OCI-LY3 (cell line): ENCODE measurements around the gene UFC1.
A peak's percentile ranks its signal among the peaks of the same experiment; 100 is the strongest.
"Not testable (repeated sequence)": the region's sequence is repeated elsewhere in the genome, so short reads cannot be mapped to it uniquely, and the experiment has no call there.

ENCODE experiments used
- H2AFZ ChIP-seq: fragments of 200-600, 300-600 bp; shearing (Covaris generic); 2 replicates; pipeline ENCODE4 v1.6.0; 2014; ENCODE audit warnings: antibody characterized with exemption, low read depth, low read length
- H3K27ac ChIP-seq: fragments of 200-600, 300-600 bp; sonication (generic); 2 replicates; pipeline ENCODE4 v1.5.1; 2014; ENCODE audit warnings: mild to moderate bottlenecking, low read length, moderate library complexity, mixed read lengths
- H3K27me3 ChIP-seq: fragments of 200-600, 300-600 bp; sonication (generic); 2 replicates; pipeline ENCODE4 v1.6.1; 2014; ENCODE audit warnings: low read depth, low read length, mixed read lengths
- H3K36me3 ChIP-seq: fragments of 200-600, 300-600 bp; sonication (generic); replicated peaks from 2 replicates; pipeline ENCODE3; 2014; ENCODE audit warnings: low read depth, low read length, mixed read lengths
- H3K4me1 ChIP-seq: fragments of 300-600, 200-600 bp; sonication (generic); 2 replicates; pipeline ENCODE4 v1.6.1; 2014; ENCODE audit warnings: low read length, mixed read lengths
- H3K4me2 ChIP-seq: fragments of 200-600, 300-600 bp; sonication (generic); 2 replicates; pipeline ENCODE4 v1.6.1; 2014; ENCODE audit warnings: low read length, mixed read lengths
- H3K4me3 ChIP-seq: fragments of 300-600, 200-600 bp; sonication (generic); 2 replicates; pipeline ENCODE4 v1.5.1; 2014; ENCODE audit warnings: antibody characterized with exemption, mild to moderate bottlenecking, low read length, moderate library complexity
- H3K79me2 ChIP-seq: fragments of 300-600, 200-600 bp; shearing (Covaris generic); 2 replicates; pipeline ENCODE4 v1.6.1; 2014; ENCODE audit warnings: mild to moderate bottlenecking, low read length, mixed read lengths
- H3K9ac ChIP-seq: fragments of 300-600, 200-600 bp; shearing (Covaris generic); 2 replicates; pipeline ENCODE4 v1.6.0; 2014; ENCODE audit warnings: mild to moderate bottlenecking, low read length, moderate library complexity
- H3K9me3 ChIP-seq: fragments of 200-600, 300-600 bp; shearing (Covaris generic); 2 replicates; pipeline ENCODE4 v1.6.1; 2014; ENCODE audit warnings: low read length, mixed read lengths; ENCODE audit not compliant: insufficient read depth
- H4K20me1 ChIP-seq: fragments of 200-600, 300-600 bp; sonication (generic); 2 replicates; pipeline ENCODE4 v1.6.1; 2016; ENCODE audit warnings: low read length, mixed read lengths; ENCODE audit not compliant: insufficient read depth
- EZH2phosphoT487 ChIP-seq: fragments of 200-600 bp; shearing (Covaris generic); IDR thresholded peaks from 2 replicates; pipeline ENCODE4 v1.6.1; 2018; ENCODE audit warnings: antibody characterized with exemption, mixed run types, low read depth
- TF ChIP-seq, protein P1 (sequence below): fragments of 200-600, 300-600 bp; sonication (generic); IDR thresholded peaks from 2 replicates; pipeline ENCODE4 v1.5.1; 2014; ENCODE audit warnings: antibody characterized with exemption, low read length, low read depth

UFC1 gene

DNA sequence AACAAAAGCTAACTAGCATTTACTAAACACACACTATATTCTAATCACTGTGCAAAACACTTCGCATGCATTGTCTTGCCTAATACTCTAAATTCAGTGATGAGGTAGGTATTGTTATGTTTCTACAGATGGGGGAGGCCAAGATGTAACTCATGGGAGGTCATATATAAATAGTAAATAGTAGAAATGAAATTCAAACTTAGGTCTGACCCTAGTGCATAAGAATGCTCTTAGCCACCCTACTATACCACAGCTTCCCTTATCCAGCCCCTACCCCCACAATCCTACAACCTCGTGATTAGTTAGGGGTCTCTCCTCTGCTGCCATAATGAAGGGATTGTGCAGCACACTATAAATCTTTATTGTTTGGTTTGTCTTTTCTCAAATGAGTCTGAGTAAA is 39.2 kb upstream of the UFC1 start:
- H3K36me3 ChIP-seq = peaks cover 13% of the 10 kb centered on the region
- H3K4me3 ChIP-seq = no peak overlapping the region
- H3K9ac ChIP-seq = no peak overlapping the region
- no peaks in the 10 kb centered on the region for H3K27me3 ChIP-seq
- no peak overlapping the region for H3K27ac ChIP-seq
- peaks cover 42% of the 10 kb centered on the region for H4K20me1 ChIP-seq
- H3K9me3 ChIP-seq = no peaks in the 10 kb centered on the region
- H3K4me2 ChIP-seq = no peak overlapping the region
- peaks cover 31% of the 10 kb centered on the region for H3K4me1 ChIP-seq
- TF ChIP-seq EZH2phosphoT487 = no peak
- TF ChIP-seq, protein P1, sequence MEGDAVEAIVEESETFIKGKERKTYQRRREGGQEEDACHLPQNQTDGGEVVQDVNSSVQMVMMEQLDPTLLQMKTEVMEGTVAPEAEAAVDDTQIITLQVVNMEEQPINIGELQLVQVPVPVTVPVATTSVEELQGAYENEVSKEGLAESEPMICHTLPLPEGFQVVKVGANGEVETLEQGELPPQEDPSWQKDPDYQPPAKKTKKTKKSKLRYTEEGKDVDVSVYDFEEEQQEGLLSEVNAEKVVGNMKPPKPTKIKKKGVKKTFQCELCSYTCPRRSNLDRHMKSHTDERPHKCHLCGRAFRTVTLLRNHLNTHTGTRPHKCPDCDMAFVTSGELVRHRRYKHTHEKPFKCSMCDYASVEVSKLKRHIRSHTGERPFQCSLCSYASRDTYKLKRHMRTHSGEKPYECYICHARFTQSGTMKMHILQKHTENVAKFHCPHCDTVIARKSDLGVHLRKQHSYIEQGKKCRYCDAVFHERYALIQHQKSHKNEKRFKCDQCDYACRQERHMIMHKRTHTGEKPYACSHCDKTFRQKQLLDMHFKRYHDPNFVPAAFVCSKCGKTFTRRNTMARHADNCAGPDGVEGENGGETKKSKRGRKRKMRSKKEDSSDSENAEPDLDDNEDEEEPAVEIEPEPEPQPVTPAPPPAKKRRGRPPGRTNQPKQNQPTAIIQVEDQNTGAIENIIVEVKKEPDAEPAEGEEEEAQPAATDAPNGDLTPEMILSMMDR = no peak
- H3K79me2 ChIP-seq = peaks cover 98% of the 10 kb centered on the region
- H2AFZ ChIP-seq = no peak overlapping the region

DNA sequence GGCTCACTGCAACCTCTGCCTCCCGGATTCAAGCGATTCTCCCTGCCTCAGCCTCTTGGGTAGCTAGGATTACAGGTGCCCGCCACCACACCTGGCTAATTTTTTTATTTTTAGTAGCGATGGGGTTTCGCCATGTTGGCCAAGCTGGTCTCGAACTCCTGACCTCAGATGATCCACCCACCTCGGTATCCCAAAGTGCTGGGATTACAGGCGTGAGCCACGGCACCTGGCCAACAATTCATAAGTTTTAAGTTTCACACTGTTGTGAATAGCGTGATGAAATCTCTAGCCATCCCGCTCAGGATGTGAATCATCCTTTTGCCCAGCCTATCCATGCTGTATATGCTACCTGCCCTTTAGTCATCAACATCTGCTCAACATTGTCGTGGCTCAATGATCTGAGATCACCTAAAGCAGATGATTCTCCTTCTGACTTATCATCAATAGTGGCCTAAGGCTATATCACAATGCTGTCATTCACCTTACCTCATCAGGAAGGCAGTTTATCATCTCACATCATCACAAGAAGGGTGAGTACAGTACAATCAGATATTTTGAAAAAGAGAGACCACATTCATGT is 38.6 kb upstream of the UFC1 start:
- Histone ChIP-seq H4K20me1 (peaks cover 42% of the 10 kb centered on the region), H2AFZ (no peak overlapping the region), H3K27me3 (no peaks in the 10 kb centered on the region), H3K36me3 (peaks cover 17% of the 10 kb centered on the region), H3K27ac (no peak overlapping the region), H3K9ac (no peak overlapping the region), H3K4me1 (peaks cover 36% of the 10 kb centered on the region), H3K4me3 (no peak overlapping the region), H3K9me3 (no peaks in the 10 kb centered on the region), H3K79me2 (peaks cover 92% of the 10 kb centered on the region), H3K4me2 (no peak overlapping the region)
- no peak for TF ChIP-seq EZH2phosphoT487
- TF ChIP-seq, protein P1 = no peak

DNA sequence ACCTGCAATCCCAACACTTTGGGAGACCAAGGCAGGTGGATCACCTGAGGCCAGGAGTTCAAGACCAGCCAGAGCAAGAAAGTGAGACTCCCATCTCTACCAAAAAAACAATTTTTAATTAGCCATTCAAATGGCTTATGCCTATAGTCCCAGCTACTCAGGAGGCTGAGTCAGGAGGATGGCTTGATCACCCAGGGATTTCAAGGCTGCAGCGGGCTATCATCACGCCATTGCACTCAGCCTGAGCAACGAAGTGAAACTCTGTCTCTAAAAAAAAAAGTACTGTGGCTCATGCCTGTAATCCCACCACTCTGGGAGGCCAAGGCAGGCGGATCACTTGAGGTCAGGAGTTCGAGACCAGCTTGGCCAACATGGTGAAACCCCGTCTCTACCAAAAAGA is 37.8 kb upstream of the UFC1 start:
- H3K9ac ChIP-seq, H3K4me2 ChIP-seq, H3K27ac ChIP-seq, H3K27me3 ChIP-seq, H3K4me3 ChIP-seq, H2AFZ ChIP-seq, H3K9me3 ChIP-seq: not testable (repeated sequence)
- Histone ChIP-seq H3K36me3 (peaks cover 24% of the 10 kb centered on the region), H3K79me2 (peaks cover 85% of the 10 kb centered on the region), H4K20me1 (peaks cover 42% of the 10 kb centered on the region), H3K4me1 (peaks cover 36% of the 10 kb centered on the region)

DNA sequence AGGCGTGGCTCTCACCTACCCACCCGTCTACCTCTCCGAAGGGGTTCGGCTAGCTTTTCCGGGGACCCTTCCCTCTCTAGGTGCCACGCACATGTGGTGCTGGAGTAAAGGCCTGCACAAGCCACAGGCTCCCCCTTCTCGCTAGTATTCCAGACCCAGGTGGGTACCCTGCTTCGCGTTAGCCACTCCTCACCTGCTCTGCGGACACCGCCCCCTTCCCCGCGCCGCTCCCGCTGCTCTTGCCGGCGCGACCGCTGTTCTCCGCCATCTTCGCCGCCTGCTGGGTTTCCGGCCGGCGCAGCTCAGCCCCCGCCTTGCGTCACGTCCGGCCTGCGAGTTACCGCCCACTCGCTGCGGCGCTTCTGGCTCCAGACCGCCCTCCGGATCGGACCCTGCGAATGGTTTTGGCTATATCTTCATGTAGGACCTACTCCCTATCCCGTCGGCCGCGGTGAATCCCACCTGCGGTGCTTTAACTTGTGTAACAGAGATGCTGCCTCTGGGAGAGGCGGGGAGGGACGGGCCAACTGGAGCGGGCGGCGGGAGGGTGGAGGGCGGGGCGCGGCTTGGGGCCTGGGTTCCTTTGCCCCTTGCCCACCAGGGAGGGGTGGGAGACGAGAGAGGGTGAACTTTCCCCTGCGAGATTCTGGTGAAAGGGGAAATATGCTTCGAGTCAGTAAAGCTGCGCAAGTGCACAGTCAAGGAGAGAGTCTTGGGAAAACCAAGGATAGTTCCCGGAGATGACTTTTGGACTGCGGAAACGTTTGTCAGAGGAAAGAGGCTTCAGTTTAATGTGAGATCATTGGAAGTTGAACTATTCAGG is 35.8 kb upstream of the UFC1 start, which contains the start of the genes NIT1 and PFDN2:
TSS of gene NIT1 (plus strand) at position 347 of the 823 bp plus-strand sequence. CDS start at position 419, 72 bp downstream.
TSS of gene PFDN2 (minus strand) at position 279 of the 823 bp plus-strand sequence. CDS start at position 268, 11 bp downstream.
- no peaks in the 10 kb centered on the region for H3K27me3 ChIP-seq
- peak within 1 kb of the TSS; percentile 86 for H3K9ac ChIP-seq
- H3K79me2 ChIP-seq = peaks cover 69% of the 10 kb centered on the region
- H2AFZ ChIP-seq = peak within 1 kb of the TSS; percentile 82; the same call in 1 of the 2 replicates
- TF ChIP-seq, protein P1 = no peak
- TF ChIP-seq EZH2phosphoT487 = no peak
- H3K27ac ChIP-seq = peak within 1 kb of the TSS; percentile 61
- peaks cover 24% of the 10 kb centered on the region for H4K20me1 ChIP-seq
- no peaks in the 10 kb centered on the region for H3K9me3 ChIP-seq
- peak within 1 kb of the TSS; percentile 86 for H3K4me2 ChIP-seq
- H3K36me3 ChIP-seq = peaks cover 43% of the 10 kb centered on the region
- H3K4me3 ChIP-seq = peak within 1 kb of the TSS; percentile 88
- H3K4me1 ChIP-seq = peaks cover 38% of the 10 kb centered on the region
